ENCODE measurements around the gene MAN1C1.

DNA sequence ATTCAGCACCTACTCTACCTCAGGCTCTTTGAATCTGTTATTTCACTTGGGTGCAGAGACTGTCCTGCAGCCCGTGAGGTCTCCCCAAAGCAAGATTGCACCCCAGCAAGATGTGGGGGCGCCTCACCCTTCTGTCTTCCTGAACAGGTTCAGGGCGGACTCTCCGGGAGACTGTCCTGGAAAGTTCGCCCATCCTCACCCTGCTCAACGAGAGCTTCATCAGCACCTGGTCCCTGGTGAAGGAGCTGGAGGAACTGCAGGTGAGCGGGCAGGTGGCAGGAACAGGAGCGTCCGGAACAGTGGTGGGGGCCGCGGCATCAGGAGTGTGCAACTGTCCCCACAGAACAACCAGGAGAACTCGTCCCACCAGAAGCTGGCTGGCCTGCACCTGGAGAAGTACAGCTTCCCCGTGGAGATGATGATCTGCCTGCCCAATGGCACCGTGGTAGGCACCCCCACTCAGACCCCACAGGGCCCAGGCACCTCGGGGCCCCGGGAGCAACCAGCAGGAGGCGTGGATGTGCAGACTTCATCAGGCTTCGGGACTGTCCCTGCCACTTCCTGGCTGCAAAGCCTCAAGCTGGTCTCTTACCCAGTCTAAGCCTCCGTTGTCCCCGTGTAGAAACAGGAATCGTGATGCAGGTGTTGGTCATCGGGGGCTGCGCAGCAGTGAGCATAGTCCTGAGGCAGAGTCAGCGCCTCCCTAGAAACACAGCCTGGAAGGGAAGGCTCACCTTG lies 197.3 kb downstream of the MAN1C1 start:
- TF ChIP-seq, protein P1, sequence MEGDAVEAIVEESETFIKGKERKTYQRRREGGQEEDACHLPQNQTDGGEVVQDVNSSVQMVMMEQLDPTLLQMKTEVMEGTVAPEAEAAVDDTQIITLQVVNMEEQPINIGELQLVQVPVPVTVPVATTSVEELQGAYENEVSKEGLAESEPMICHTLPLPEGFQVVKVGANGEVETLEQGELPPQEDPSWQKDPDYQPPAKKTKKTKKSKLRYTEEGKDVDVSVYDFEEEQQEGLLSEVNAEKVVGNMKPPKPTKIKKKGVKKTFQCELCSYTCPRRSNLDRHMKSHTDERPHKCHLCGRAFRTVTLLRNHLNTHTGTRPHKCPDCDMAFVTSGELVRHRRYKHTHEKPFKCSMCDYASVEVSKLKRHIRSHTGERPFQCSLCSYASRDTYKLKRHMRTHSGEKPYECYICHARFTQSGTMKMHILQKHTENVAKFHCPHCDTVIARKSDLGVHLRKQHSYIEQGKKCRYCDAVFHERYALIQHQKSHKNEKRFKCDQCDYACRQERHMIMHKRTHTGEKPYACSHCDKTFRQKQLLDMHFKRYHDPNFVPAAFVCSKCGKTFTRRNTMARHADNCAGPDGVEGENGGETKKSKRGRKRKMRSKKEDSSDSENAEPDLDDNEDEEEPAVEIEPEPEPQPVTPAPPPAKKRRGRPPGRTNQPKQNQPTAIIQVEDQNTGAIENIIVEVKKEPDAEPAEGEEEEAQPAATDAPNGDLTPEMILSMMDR (IDR thresholded peaks at IDR 0.05; ENCODE audit: low read depth, low read length) = peak; percentile 22
- TF ChIP-seq POLR2A (IDR thresholded peaks at IDR 0.05; ENCODE audit: extremely low read depth, insufficient read length) = no peak
- TF ChIP-seq, protein P2, sequence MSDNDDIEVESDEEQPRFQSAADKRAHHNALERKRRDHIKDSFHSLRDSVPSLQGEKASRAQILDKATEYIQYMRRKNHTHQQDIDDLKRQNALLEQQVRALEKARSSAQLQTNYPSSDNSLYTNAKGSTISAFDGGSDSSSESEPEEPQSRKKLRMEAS (IDR thresholded peaks at IDR 0.05; ENCODE audit: low read depth, low read length) = no peak

Data from NB4 (cell line).